Calu3 (cell line): ENCODE results near the gene MED29. TPM values are rescaled to one million over a fixed set of nuclear protein-coding genes. Genes with fewer than 3 reads are reported as not detected.

Source experiments
- BruUV-seq: library from RNA; stranded (reverse); fragments of 400-500 nt; replicated peaks from 2 replicates; lab custom pipeline; 2021; lab: Mats Ljungman, UMichigan
- CTCF ChIA-PET: fragments of 300-600 bp; sonication (Branson Sonifier 250); formaldehyde crosslinking; loops from one replicate; lab custom pipeline; 2022; ENCODE audit warnings: antibody characterized with exemption; lab: Charles Lee
- DNase-seq: peaks from one replicate; pipeline ENCODE4 v3.0.0; 2022
- H3K27ac Mint-ChIP-seq: one replicate; pipeline ENCODE4 v1.8.0; 2022; ENCODE audit warnings: mixed read lengths; ENCODE audit not compliant: unreplicated experiment
- H3K27me3 Mint-ChIP-seq: one replicate; pipeline ENCODE4 v1.8.0; 2022; ENCODE audit warnings: mixed read lengths; ENCODE audit not compliant: unreplicated experiment
- H3K36me3 Mint-ChIP-seq: one replicate; pipeline ENCODE4 v1.8.0; 2022; ENCODE audit warnings: mild to moderate bottlenecking, moderate library complexity, mixed read lengths; ENCODE audit not compliant: insufficient read depth, unreplicated experiment
- H3K4me1 Mint-ChIP-seq: one replicate; pipeline ENCODE4 v1.8.0; 2022; ENCODE audit warnings: mild to moderate bottlenecking, low read depth, mixed read lengths; ENCODE audit not compliant: unreplicated experiment
- H3K4me3 Mint-ChIP-seq: one replicate; pipeline ENCODE4 v1.8.0; 2022; ENCODE audit warnings: mild to moderate bottlenecking, low read depth, moderate library complexity, mixed read lengths; ENCODE audit not compliant: unreplicated experiment
- H3K9me3 Mint-ChIP-seq: one replicate; pipeline ENCODE4 v1.8.0; 2022; ENCODE audit warnings: low read depth, mixed read lengths; ENCODE audit not compliant: unreplicated experiment
- intact Hi-C: fragments of 100-400 bp; cut with micrococcal nuclease; formaldehyde crosslinking; loops from one replicate; pipeline ENCODE4 v1.10.0; 2022; ENCODE audit not compliant: unreplicated experiment
- total RNA-seq: library from RNA; stranded (reverse); gene quantifications from 2 replicates; pipeline ENCODE4 v1.2.3, GENCODE V29; 2022
- TF ChIP-seq, protein P1 (sequence below): fragments of 200-600 bp; IDR thresholded peaks from one replicate; pipeline ENCODE4 v1.8.0; 2022; ENCODE audit warnings: antibody characterized with exemption; ENCODE audit not compliant: unreplicated experiment

MED29 gene
- total RNA-seq, 1 experiment from 2014 or later, result 56.8 TPM

DNA sequence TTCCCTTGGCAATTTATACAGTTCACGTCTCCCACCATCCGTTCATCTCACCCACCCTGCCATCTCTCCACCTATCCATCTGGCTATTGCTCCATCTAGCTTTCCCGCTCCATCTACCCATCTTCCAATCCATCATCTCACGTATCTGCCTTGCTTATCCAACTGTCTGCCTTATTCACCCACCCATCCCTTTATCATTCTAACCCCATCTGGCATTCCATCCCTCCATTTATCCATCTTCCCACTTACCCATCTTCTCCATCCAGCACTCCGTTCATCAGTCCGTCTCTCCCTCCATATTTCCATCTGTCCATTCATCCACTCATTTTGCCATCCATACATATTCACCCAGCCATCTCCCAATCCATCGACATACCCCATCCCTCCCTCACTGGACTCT lies 34.6 kb downstream of the MED29 start:
- no peak for DNase-seq
- intact Hi-C loops, result no loop called here

DNA sequence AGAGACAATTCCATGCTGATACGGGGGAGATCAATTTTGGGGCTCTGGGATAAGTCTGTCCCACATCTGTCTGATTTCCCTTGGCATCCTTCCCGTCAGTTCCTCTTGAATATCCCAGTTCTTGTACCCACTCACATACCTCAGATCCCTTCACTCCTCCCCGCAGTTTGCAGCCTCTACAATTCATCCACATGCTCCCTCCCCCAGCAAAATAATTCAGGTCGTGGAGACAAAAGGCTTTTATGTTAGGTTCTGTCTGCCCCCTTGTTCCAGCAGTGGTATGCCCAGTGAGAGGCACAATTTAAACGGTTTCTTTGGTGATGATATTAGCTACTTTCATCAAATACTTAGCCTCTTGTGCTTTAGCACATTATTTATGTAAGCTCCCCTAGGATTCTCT lies 35.0 kb downstream of the MED29 start:
- Mint-ChIP-seq H3K36me3 (peaks cover 52% of the 10 kb centered on the region), H3K9me3 (no peaks in the 10 kb centered on the region), H3K4me1 (peaks cover 9% of the 10 kb centered on the region), H3K27me3 (no peaks in the 10 kb centered on the region), H3K27ac (peak overlapping the region; percentile 3), H3K4me3 (no peak overlapping the region)
- BruUV-seq, result no TSS peak
- intact Hi-C loops, result no loop called here
- CTCF ChIA-PET, result interaction anchor here (1.8 kb wide), 1 partner anchor 12 kb away, joined by 4 read pairs; no protein-coding TSS in a partner anchor
- no peak for DNase-seq
- TF ChIP-seq, protein P1, sequence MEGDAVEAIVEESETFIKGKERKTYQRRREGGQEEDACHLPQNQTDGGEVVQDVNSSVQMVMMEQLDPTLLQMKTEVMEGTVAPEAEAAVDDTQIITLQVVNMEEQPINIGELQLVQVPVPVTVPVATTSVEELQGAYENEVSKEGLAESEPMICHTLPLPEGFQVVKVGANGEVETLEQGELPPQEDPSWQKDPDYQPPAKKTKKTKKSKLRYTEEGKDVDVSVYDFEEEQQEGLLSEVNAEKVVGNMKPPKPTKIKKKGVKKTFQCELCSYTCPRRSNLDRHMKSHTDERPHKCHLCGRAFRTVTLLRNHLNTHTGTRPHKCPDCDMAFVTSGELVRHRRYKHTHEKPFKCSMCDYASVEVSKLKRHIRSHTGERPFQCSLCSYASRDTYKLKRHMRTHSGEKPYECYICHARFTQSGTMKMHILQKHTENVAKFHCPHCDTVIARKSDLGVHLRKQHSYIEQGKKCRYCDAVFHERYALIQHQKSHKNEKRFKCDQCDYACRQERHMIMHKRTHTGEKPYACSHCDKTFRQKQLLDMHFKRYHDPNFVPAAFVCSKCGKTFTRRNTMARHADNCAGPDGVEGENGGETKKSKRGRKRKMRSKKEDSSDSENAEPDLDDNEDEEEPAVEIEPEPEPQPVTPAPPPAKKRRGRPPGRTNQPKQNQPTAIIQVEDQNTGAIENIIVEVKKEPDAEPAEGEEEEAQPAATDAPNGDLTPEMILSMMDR, result no peak

More for the DNA sequence above, 34.6 kb downstream of the MED29 start:
- Mint-ChIP-seq H3K9me3 (no peaks in the 10 kb centered on the region), H3K4me1 (peaks cover 7% of the 10 kb centered on the region), H3K36me3 (peaks cover 49% of the 10 kb centered on the region), H3K27me3 (no peaks in the 10 kb centered on the region), H3K27ac (peak overlapping the region; percentile 3), H3K4me3 (no peak overlapping the region)
- CTCF ChIA-PET, result interaction anchor here (1.8 kb wide), 1 partner anchor 11 kb away, joined by 4 read pairs; no protein-coding TSS in a partner anchor
- no TSS peak for BruUV-seq
- TF ChIP-seq, protein P1, result no peak

DNA sequence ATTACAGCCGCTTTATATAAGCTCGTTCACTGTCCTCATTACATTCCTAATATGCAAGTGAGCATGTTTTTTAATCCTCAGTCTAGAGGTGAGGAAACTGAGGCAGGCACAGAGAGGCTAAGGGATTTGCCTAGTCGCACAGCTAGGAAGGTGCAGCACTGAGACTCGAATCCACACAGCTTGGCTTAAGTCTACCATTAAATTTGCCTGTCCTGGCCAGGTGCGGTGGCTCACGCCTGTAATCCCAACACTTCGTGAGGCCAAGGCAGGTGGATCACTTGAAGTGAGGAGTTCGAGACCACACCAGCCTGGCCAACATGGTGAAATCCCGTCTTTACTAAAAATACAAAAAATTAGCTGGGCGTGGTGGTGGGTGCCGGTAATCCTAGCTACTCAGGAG lies 36.5 kb downstream of the MED29 start:
- Mint-ChIP-seq H3K36me3 (peaks cover 59% of the 10 kb centered on the region), H3K4me1 (peaks cover 9% of the 10 kb centered on the region), H3K27ac (no peak overlapping the region), H3K9me3 (no peaks in the 10 kb centered on the region), H3K27me3 (no peaks in the 10 kb centered on the region), H3K4me3 (no peak overlapping the region)
- CTCF ChIA-PET, result interaction anchor here (0.7 kb wide), 2 partner anchors 10 to 1162 kb away, joined by 3 to 4 read pairs; no protein-coding TSS in a partner anchor
- no TSS peak for BruUV-seq
- no peak for DNase-seq
- TF ChIP-seq, protein P1, result no peak
- intact Hi-C loops, result no loop called here

DNA sequence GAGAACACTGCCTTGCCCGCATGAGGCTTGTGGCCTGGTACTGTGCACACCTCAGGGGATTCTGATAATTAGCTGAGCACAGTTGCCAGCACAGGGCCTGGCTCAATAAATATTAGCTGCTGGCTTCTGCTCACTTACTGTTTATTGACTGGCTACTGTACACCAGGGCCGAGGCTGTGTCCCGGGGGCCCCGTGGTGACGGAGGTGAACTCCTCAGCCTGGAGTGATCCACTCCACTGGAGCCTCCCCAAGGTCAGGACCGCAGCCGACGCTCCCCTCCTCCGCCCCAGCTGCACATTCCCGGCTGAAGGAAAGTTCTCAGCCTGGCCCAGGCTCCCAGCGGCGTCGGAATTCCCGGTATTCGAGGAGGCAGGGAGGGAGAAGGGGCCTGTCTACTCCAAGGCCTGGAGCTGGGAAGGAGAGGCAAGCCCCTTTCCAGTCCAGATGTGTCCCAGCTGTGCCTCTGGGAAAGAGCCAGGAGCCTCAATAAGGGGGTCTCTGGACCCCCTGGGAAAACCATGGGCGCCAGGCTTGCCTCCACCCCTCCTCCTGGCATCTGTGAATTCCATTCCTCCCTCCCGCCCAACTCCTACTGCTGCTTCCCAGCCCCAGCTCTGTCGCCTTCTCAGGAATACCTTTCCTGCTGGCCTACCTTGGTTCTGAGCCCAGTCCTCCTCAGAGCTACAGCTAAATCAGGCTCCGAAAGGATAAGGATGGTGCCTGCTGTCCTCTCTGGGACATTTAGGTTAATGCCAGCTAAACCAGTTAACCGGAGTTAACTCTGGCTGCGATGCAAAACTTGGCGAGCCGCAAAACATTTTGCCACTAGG lies 37.3 kb downstream of the MED29 start:
- peaks cover 64% of the 10 kb centered on the region for H3K36me3 Mint-ChIP-seq
- TF ChIP-seq, protein P1, result no peak

More for the DNA sequence above, 37.3 kb downstream of the MED29 start:
- no TSS peak for BruUV-seq
- peaks cover 13% of the 10 kb centered on the region for H3K4me1 Mint-ChIP-seq
- intact Hi-C loops, result no loop called here
- H3K27ac Mint-ChIP-seq, result no peak overlapping the region
- DNase-seq, result no peak
- H3K4me3 Mint-ChIP-seq, result no peak overlapping the region
- CTCF ChIA-PET, result interaction anchor here (0.6 kb wide), 1 partner anchor 160 kb away, joined by 3 read pairs; no protein-coding TSS in a partner anchor
- no peaks in the 10 kb centered on the region for H3K27me3 Mint-ChIP-seq
- no peaks in the 10 kb centered on the region for H3K9me3 Mint-ChIP-seq
